Hepatocyte (in vitro differentiated cells): ENCODE results near the gene IMPDH2.

Experiments
- CTCF ChIP-seq: fragments of 200-600 bp; sonication (generic); IDR thresholded peaks from 2 replicates; pipeline ENCODE4 v1.5.1; 2016; ENCODE audit warnings: antibody characterized with exemption, mild to moderate bottlenecking; ENCODE audit not compliant: poor library complexity
- EZH2 ChIP-seq: fragments of 200-600 bp; sonication (generic); IDR thresholded peaks from 2 replicates; pipeline ENCODE4 v1.6.1; 2016; ENCODE audit warnings: antibody characterized with exemption, mild to moderate bottlenecking, borderline replicate concordance

GRCh38 chr3:48984663-48985062 is 44.5 kb downstream of the IMPDH2 start:
- TF ChIP-seq CTCF (no peak), EZH2 (no peak)
